K562 (cell line): ENCODE measurements around the gene PYGB. TPM values are rescaled to one million over a fixed set of nuclear protein-coding genes. Genes with fewer than 3 reads are reported as not detected.

ENCODE experiments used
- DDX20 ChIP-seq: fragments of 450-650 bp; IDR thresholded peaks from 2 replicates; pipeline ENCODE4 v1.6.1; 2016; ENCODE audit warnings: missing genetic modification characterization, low read depth, mild to moderate bottlenecking, missing compliant biosample characterization, moderate library complexity
- DMBX1 ChIP-seq: fragments of 250-450 bp; sonication (Bioruptor Pico); IDR thresholded peaks from 2 replicates; pipeline ENCODE4 v1.8.0; 2022; ENCODE audit warnings: inconsistent platforms, mild to moderate bottlenecking, moderate library complexity, borderline replicate concordance
- ELF1 ChIP-seq: fragments of 200-800 bp; sonication (Bioruptor generic); IDR thresholded peaks from 2 replicates; pipeline ENCODE4 v1.6.1; 2016; ENCODE audit warnings: missing genetic modification characterization, missing compliant biosample characterization
- EP400 ChIP-seq: fragments of 450-650 bp; IDR thresholded peaks from 2 replicates; pipeline ENCODE4 v1.6.1; 2017; ENCODE audit warnings: antibody characterized with exemption, mild to moderate bottlenecking, moderate library complexity
- GTF2E2 ChIP-seq: fragments of 200-800 bp; sonication (Bioruptor generic); IDR thresholded peaks from 2 replicates; pipeline ENCODE4 v1.6.1; 2016; ENCODE audit warnings: missing genetic modification characterization, missing compliant biosample characterization
- HMG20A ChIP-seq: fragments of 450-650 bp; formaldehyde crosslinking; conservative IDR thresholded peaks from 2 replicates; pipeline ENCODE4 v1.4.0; 2020; ENCODE audit warnings: mild to moderate bottlenecking, mixed read lengths
- MYC ChIP-seq, 2 experiments: fragments of 250-450 bp in 1 of 2; sonication (Bioruptor Pico) in 1 of 2; IDR thresholded peaks; 2 replicates each; pipeline versions ENCODE4 v1.5.1 to v1.6.1; 2012 to 2021; ENCODE audit warnings: low read depth in 2 of 2, borderline replicate concordance in 1 of 2, improper control_type of control experiment in 1 of 2, low read length in 1 of 2, mild to moderate bottlenecking in 1 of 2, moderate library complexity in 1 of 2
- PHF20 ChIP-seq: fragments of 450-650 bp; IDR thresholded peaks from 2 replicates; pipeline ENCODE4 v1.6.1; 2018; ENCODE audit not compliant: partially characterized antibody
- PML ChIP-seq: IDR thresholded peaks from 2 replicates; pipeline ENCODE4 v1.6.1; 2012; ENCODE audit warnings: low read length, inconsistent platforms
- POLR2A ChIP-seq: fragments of 450-650 bp; conservative IDR thresholded peaks from 2 replicates; pipeline ENCODE4 v1.6.1; 2016
- POLR2AphosphoS2 ChIP-seq: IDR thresholded peaks from 2 replicates; pipeline ENCODE4 v1.6.1; 2012; ENCODE audit warnings: low read length, improper control_type of control experiment
- POLR2AphosphoS5 ChIP-seq: IDR thresholded peaks from 2 replicates; pipeline ENCODE4 v1.6.1; 2011; ENCODE audit warnings: mild to moderate bottlenecking, low read depth, low read length, moderate library complexity; ENCODE audit not compliant: control insufficient read depth, insufficient read depth
- RNF2 ChIP-seq: sonication (generic); IDR thresholded peaks from 2 replicates; pipeline ENCODE4 v1.6.1; 2016
- SAP30 ChIP-seq: fragments of 200-600 bp; sonication (generic); IDR thresholded peaks from 2 replicates; pipeline ENCODE4 v1.6.1; 2012; ENCODE audit warnings: borderline replicate concordance, low read depth, mild to moderate bottlenecking, moderate library complexity, low read length, control low read depth, inconsistent platforms; ENCODE audit not compliant: insufficient read depth, poor library complexity, severe bottlenecking
- TSC22D4 ChIP-seq: fragments of 450-650 bp; IDR thresholded peaks from 2 replicates; pipeline ENCODE4 v1.6.1; 2016; ENCODE audit warnings: missing genetic modification characterization, missing biosample characterization, control low read depth
- ZNF57 ChIP-seq: fragments of 450-650 bp; formaldehyde crosslinking; IDR thresholded peaks from 2 replicates; pipeline ENCODE4 v1.4.0; 2020; ENCODE audit warnings: mild to moderate bottlenecking, moderate library complexity
- polyA plus RNA-seq, 8 experiments: library from polyadenylated mRNA; depleted of rRNA in 4 of 8; stranded (reverse) in 5 of 8; unstranded in 3 of 8; fragments of >200 nt; fragmentation: Nextera tagmentation in 2 of 8; fragmentation: Illumina TruSeq in 1 of 8; extraction: Ambion mirVana in 2 of 8; extraction: Trizol in 1 of 8; gene quantifications; 2 replicates each; pipeline versions ENCODE4 v1.2.1 to v1.2.3, GENCODE V29; 2011 to 2014; ENCODE audit warnings: inconsistent platforms in 1 of 8, missing spikeins in 1 of 8
- total RNA-seq, 7 experiments: library from RNA; depleted of rRNA in 6 of 7; stranded (reverse); fragments of >200 nt in 6 of 7; fragmentation: Illumina TruSeq in 2 of 7; extraction: Trizol in 2 of 7; gene quantifications; 2 replicates each; pipeline versions ENCODE4 v1.2.1 to v1.2.3, GENCODE V29; 2011 to 2021; ENCODE audit warnings: low replicate concordance in 1 of 7
- TF ChIP-seq, protein P1 (sequence below): sonication (generic); formaldehyde crosslinking; IDR thresholded peaks from 2 replicates; pipeline ENCODE4 v1.8.0; 2023; ENCODE audit warnings: missing genetic modification reagents, mild to moderate bottlenecking, borderline replicate concordance
- TF ChIP-seq, protein P2 (sequence below): fragments of 250-450 bp; sonication (Bioruptor Pico); IDR thresholded peaks from 2 replicates; pipeline ENCODE4 v1.8.0; 2022; ENCODE audit warnings: inconsistent platforms, mild to moderate bottlenecking, moderate library complexity, borderline replicate concordance

The PYGB gene
- total and polyA plus RNA-seq, 9 of the 15 experiments (the other 6 are each of a cell fraction or from before 2014, with no cell fraction given): 0.34 to 18.0 (median 9.8) TPM

DNA sequence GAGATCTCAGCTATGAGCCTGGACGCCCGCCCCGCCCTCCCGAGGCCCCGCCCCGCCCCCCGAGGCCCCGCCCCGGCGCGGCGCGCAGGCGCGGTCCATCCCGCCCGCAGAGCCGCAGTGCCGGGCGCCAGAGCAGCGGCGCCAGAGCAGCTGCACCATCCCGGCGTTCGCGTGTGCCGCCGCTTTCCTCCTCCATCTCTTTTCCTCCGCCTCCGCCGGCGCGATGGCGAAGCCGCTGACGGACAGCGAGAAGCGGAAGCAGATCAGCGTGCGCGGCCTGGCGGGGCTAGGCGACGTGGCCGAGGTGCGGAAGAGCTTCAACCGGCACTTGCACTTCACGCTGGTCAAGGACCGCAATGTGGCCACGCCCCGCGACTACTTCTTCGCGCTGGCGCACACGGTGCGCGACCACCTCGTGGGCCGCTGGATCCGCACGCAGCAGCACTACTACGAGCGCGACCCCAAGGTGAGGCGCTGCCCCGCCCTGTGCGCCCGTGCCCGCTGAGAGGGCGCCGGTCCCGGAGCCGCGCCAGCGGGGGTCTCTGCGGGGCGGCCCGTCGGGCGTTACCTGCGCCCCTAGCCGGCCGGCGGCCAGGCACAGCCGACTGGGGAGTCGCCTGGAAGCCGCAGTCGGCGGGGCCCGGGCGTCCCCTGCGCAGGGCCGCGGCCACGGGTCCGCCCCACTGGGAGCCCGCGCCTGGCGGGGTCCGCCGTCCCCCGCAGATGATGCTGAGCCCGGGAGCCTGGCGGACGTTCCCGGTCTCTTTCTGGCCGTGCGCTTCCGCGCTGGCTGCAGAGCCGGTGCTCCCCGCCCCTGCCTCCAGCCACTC is at the start of gene PYGB (continued):
- TF ChIP-seq, protein P1, sequence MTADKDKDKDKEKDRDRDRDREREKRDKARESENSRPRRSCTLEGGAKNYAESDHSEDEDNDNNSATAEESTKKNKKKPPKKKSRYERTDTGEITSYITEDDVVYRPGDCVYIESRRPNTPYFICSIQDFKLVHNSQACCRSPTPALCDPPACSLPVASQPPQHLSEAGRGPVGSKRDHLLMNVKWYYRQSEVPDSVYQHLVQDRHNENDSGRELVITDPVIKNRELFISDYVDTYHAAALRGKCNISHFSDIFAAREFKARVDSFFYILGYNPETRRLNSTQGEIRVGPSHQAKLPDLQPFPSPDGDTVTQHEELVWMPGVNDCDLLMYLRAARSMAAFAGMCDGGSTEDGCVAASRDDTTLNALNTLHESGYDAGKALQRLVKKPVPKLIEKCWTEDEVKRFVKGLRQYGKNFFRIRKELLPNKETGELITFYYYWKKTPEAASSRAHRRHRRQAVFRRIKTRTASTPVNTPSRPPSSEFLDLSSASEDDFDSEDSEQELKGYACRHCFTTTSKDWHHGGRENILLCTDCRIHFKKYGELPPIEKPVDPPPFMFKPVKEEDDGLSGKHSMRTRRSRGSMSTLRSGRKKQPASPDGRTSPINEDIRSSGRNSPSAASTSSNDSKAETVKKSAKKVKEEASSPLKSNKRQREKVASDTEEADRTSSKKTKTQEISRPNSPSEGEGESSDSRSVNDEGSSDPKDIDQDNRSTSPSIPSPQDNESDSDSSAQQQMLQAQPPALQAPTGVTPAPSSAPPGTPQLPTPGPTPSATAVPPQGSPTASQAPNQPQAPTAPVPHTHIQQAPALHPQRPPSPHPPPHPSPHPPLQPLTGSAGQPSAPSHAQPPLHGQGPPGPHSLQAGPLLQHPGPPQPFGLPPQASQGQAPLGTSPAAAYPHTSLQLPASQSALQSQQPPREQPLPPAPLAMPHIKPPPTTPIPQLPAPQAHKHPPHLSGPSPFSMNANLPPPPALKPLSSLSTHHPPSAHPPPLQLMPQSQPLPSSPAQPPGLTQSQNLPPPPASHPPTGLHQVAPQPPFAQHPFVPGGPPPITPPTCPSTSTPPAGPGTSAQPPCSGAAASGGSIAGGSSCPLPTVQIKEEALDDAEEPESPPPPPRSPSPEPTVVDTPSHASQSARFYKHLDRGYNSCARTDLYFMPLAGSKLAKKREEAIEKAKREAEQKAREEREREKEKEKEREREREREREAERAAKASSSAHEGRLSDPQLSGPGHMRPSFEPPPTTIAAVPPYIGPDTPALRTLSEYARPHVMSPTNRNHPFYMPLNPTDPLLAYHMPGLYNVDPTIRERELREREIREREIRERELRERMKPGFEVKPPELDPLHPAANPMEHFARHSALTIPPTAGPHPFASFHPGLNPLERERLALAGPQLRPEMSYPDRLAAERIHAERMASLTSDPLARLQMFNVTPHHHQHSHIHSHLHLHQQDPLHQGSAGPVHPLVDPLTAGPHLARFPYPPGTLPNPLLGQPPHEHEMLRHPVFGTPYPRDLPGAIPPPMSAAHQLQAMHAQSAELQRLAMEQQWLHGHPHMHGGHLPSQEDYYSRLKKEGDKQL: no peak
- TF ChIP-seq MYC (IDR thresholded peaks at IDR 0.05; ENCODE audit: low read depth, low read length): peak; percentile 55; the same call in 1 of the 2 replicates
- no peak for TF ChIP-seq MYC (CRISPR knock-in tag; IDR thresholded peaks at IDR 0.05; ENCODE audit: borderline replicate concordance, low read depth)
- TF ChIP-seq ELF1 (tag): peak; percentile 47; the same call in 1 of the 2 replicates
- TF ChIP-seq, protein P2, sequence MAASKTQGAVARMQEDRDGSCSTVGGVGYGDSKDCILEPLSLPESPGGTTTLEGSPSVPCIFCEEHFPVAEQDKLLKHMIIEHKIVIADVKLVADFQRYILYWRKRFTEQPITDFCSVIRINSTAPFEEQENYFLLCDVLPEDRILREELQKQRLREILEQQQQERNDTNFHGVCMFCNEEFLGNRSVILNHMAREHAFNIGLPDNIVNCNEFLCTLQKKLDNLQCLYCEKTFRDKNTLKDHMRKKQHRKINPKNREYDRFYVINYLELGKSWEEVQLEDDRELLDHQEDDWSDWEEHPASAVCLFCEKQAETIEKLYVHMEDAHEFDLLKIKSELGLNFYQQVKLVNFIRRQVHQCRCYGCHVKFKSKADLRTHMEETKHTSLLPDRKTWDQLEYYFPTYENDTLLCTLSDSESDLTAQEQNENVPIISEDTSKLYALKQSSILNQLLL (CRISPR knock-in tag): no peak
- peak; percentile 86 for TF ChIP-seq POLR2A
- TF ChIP-seq DMBX1: no peak
- peak; percentile 78; the same call in 1 of the 2 replicates for TF ChIP-seq EP400
- no peak for TF ChIP-seq TSC22D4 (tag)
- TF ChIP-seq POLR2AphosphoS5: peak; percentile 70
- TF ChIP-seq HMG20A (CRISPR knock-in tag): no peak
- TF ChIP-seq GTF2E2 (tag): peak; percentile 45; the same call in 1 of the 2 replicates
- no peak for TF ChIP-seq DDX20 (tag)
- peak; percentile 46 for TF ChIP-seq PHF20
- TF ChIP-seq PML: no peak
- TF ChIP-seq SAP30: peak; percentile 76
- TF ChIP-seq RNF2: peak; percentile 63; the same call in 1 of the 2 replicates
- no peak for TF ChIP-seq POLR2AphosphoS2
- TF ChIP-seq ZNF57: no peak
